WTC11 (cell line): ENCODE measurements around the gene LRP10. TPM values are rescaled to one million over a fixed set of nuclear protein-coding genes. Genes with fewer than 3 reads are reported as not detected.

Experiments
- ATAC-seq: fragments of 200-7000 bp; cut with Tn5 transposase; 2 replicates; pipeline ENCODE4 v1.10.0; 2021; ENCODE audit warnings: mild to moderate bottlenecking, moderate library complexity
- CTCF ChIA-PET: fragments of 300-600 bp; sonication (Branson Sonifier 250); formaldehyde crosslinking; loops from one replicate; lab custom pipeline; 2021; ENCODE audit warnings: antibody characterized with exemption; lab: Charles Lee
- POLR2A ChIA-PET: fragments of 350-600 bp; sonication (Branson Sonifier 250); formaldehyde crosslinking; loops from one replicate; lab custom pipeline; 2021; ENCODE audit warnings: antibody characterized with exemption; lab: Charles Lee
- DNase-seq: peaks from one replicate; pipeline ENCODE4 v3.0.0; 2021; ENCODE audit warnings: low spot score
- H3K27ac Mint-ChIP-seq: 2 replicates; pipeline ENCODE4 v1.8.0; 2021; ENCODE audit warnings: mixed read lengths
- H3K27me3 Mint-ChIP-seq: 2 replicates; pipeline ENCODE4 v1.8.0; 2021; ENCODE audit warnings: low read depth, mild to moderate bottlenecking, moderate library complexity, mixed read lengths
- H3K36me3 Mint-ChIP-seq: 2 replicates; pipeline ENCODE4 v1.8.0; 2021; ENCODE audit warnings: mixed read lengths
- H3K4me1 Mint-ChIP-seq: 2 replicates; pipeline ENCODE4 v1.8.0; 2022; ENCODE audit warnings: mixed read lengths
- H3K4me3 Mint-ChIP-seq: 2 replicates; pipeline ENCODE4 v1.8.0; 2021; ENCODE audit warnings: mild to moderate bottlenecking, moderate library complexity, mixed read lengths
- H3K9me3 Mint-ChIP-seq: 2 replicates; pipeline ENCODE4 v1.8.0; 2021; ENCODE audit warnings: mixed read lengths
- ARID4B ChIP-seq: sonication (generic); formaldehyde crosslinking; IDR thresholded peaks from 2 replicates; pipeline ENCODE4 v1.8.0; 2023; ENCODE audit warnings: missing genetic modification reagents, mild to moderate bottlenecking, borderline replicate concordance
- ATF2 ChIP-seq: sonication (generic); formaldehyde crosslinking; IDR thresholded peaks from 2 replicates; pipeline ENCODE4 v1.8.1; 2022; ENCODE audit warnings: low read depth, missing genetic modification reagents, borderline replicate concordance
- CREB1 ChIP-seq: sonication (generic); formaldehyde crosslinking; IDR thresholded peaks from 2 replicates; pipeline ENCODE4 v1.8.0; 2023; ENCODE audit warnings: mild to moderate bottlenecking, missing genetic modification reagents
- CTCF ChIP-seq: fragments of 200-600 bp; IDR thresholded peaks from 2 replicates; pipeline ENCODE4 v1.8.0; 2022; ENCODE audit warnings: antibody characterized with exemption
- ERG ChIP-seq: fragments of 250-450 bp; sonication (Bioruptor Pico); IDR thresholded peaks from 2 replicates; pipeline ENCODE4 v1.8.0; 2021; ENCODE audit warnings: mild to moderate bottlenecking
- FOXJ3 ChIP-seq: sonication (generic); formaldehyde crosslinking; IDR thresholded peaks from 2 replicates; pipeline ENCODE4 v1.9.0; 2021; ENCODE audit warnings: missing genetic modification reagents, mild to moderate bottlenecking, borderline replicate concordance
- GRHL2 ChIP-seq: fragments of 250-450 bp; sonication (Bioruptor Pico); IDR thresholded peaks from 2 replicates; pipeline ENCODE4 v1.8.0; 2022; ENCODE audit warnings: mild to moderate bottlenecking, moderate library complexity; ENCODE audit not compliant: insufficient replicate concordance, severe bottlenecking
- GTF2I ChIP-seq: fragments of 250-450 bp; sonication (Bioruptor Pico); conservative IDR thresholded peaks from 2 replicates; pipeline ENCODE4 v1.4.0; 2021; ENCODE audit warnings: mild to moderate bottlenecking
- JAZF1 ChIP-seq: fragments of 250-450 bp; sonication (Bioruptor Pico); IDR thresholded peaks from 2 replicates; pipeline ENCODE4 v1.9.0; 2021; ENCODE audit warnings: moderate library complexity, mild to moderate bottlenecking, inconsistent platforms
- JUN ChIP-seq: sonication (generic); formaldehyde crosslinking; IDR thresholded peaks from 2 replicates; pipeline ENCODE4 v1.8.0; 2023; ENCODE audit warnings: mild to moderate bottlenecking, missing genetic modification reagents
- MLX ChIP-seq: sonication (generic); formaldehyde crosslinking; IDR thresholded peaks from 2 replicates; pipeline ENCODE4 v1.8.1; 2023; ENCODE audit warnings: mild to moderate bottlenecking, missing genetic modification reagents, moderate library complexity
- NFATC4 ChIP-seq: fragments of 250-450 bp; sonication (Bioruptor Pico); IDR thresholded peaks from 2 replicates; pipeline ENCODE4 v1.9.0; 2021; ENCODE audit warnings: mild to moderate bottlenecking
- PRRX2 ChIP-seq: fragments of 250-450 bp; sonication (Bioruptor Pico); IDR thresholded peaks from 2 replicates; pipeline ENCODE4 v1.8.0; 2021; ENCODE audit warnings: mild to moderate bottlenecking
- USF1 ChIP-seq: sonication (generic); formaldehyde crosslinking; IDR thresholded peaks from 2 replicates; pipeline ENCODE4 v1.8.0; 2022; ENCODE audit warnings: mild to moderate bottlenecking, missing genetic modification reagents
- ZBTB43 ChIP-seq: sonication (generic); formaldehyde crosslinking; IDR thresholded peaks from 2 replicates; pipeline ENCODE4 v1.8.1; 2023; ENCODE audit warnings: mild to moderate bottlenecking, missing genetic modification reagents
- ZNF138 ChIP-seq: sonication (generic); formaldehyde crosslinking; conservative IDR thresholded peaks from 2 replicates; pipeline ENCODE4 v1.8.1; 2022; ENCODE audit warnings: mild to moderate bottlenecking, moderate library complexity, missing genetic modification reagents
- ZSCAN18 ChIP-seq: fragments of 250-450 bp; sonication (Bioruptor Pico); IDR thresholded peaks from 2 replicates; pipeline ENCODE4 v2.1.2; 2022; ENCODE audit warnings: mild to moderate bottlenecking, moderate library complexity
- total RNA-seq: library from RNA; stranded (reverse); gene quantifications from 3 replicates; pipeline ENCODE4 v1.2.3, GENCODE V29; 2021

Gene LRP10
- total RNA-seq, 1 experiment from 2014 or later: 24.0 TPM

GRCh38 chr14:22844221-22845102 lies 27.1 kb upstream of the LRP10 start:
- H3K4me3 Mint-ChIP-seq: no peak overlapping the region
- TF ChIP-seq ARID4B (no peak), USF1 (CRISPR knock-in tag) (no peak), PRRX2 (CRISPR knock-in tag) (no peak), FOXJ3 (CRISPR knock-in tag) (no peak), ZBTB43 (CRISPR knock-in tag) (no peak), NFATC4 (no peak), MLX (no peak), CTCF (no peak), GRHL2 (CRISPR knock-in tag) (no peak), CREB1 (CRISPR knock-in tag) (no peak), ATF2 (CRISPR knock-in tag) (no peak), JAZF1 (CRISPR knock-in tag) (no peak), ZNF138 (CRISPR knock-in tag) (no peak), ERG (no peak), JUN (CRISPR knock-in tag) (no peak), ZSCAN18 (CRISPR knock-in tag) (no peak), GTF2I (CRISPR knock-in tag) (no peak)
- TF ChIP-seq, all 79 proteins: peak for 0
- peaks cover 25% of the 10 kb centered on the region for H3K4me1 Mint-ChIP-seq
- no peak overlapping the region for H3K27ac Mint-ChIP-seq
- H3K9me3 Mint-ChIP-seq: no peaks in the 10 kb centered on the region
- no peaks in the 10 kb centered on the region for H3K27me3 Mint-ChIP-seq
- CTCF ChIA-PET: interaction anchor here (2.0 kb wide), 1 partner anchor 9 kb away, joined by 10 read pairs; no protein-coding TSS in a partner anchor
- POLR2A ChIA-PET: interaction anchor here (0.6 kb wide), 1 partner anchor 31 kb away, joined by 5 read pairs; no protein-coding TSS in a partner anchor
- DNase-seq: no peak
- H3K36me3 Mint-ChIP-seq: peaks cover 44% of the 10 kb centered on the region
- ATAC-seq: no peak
